H1 (cell line): ENCODE data around the gene GPR15LG. TPM values are rescaled to one million over a fixed set of nuclear protein-coding genes. Genes with fewer than 3 reads are reported as not detected.

Source experiments
- CTCF ChIA-PET: fragments of 300-600 bp; sonication (Branson Sonifier 250); formaldehyde crosslinking; loops from one replicate; lab custom pipeline; 2021; ENCODE audit not compliant: partially characterized antibody; lab: Charles Lee
- POLR2A ChIA-PET: fragments of 300-600 bp; sonication (Branson Sonifier 250); formaldehyde crosslinking; loops from one replicate; lab custom pipeline; 2021; ENCODE audit warnings: inconsistent platforms; ENCODE audit not compliant: partially characterized antibody; lab: Charles Lee
- DNase-seq, 2 experiments: peaks; one replicate each; pipeline versions ENCODE4 v3.0.0 to v3.0.0-alpha.2; 2010 to 2022; ENCODE audit warnings: low spot score in 2 of 2, low read depth in 1 of 2, mixed read lengths in 1 of 2
- FAIRE-seq: peaks from 2 replicates; lab custom pipeline; 2011; peaks lifted over from hg19 to GRCh38; lab: Jason Lieb, UNC
- H2AFZ ChIP-seq: 2 replicates; pipeline ENCODE4 v1.8.1; 2012; ENCODE audit warnings: low read length, inconsistent platforms
- H2AK5ac ChIP-seq: 2 replicates; pipeline ENCODE4 v1.6.1; 2013; ENCODE audit warnings: low read depth, low read length
- H2BK120ac ChIP-seq: replicated peaks from 2 replicates; pipeline ENCODE3; 2013; ENCODE audit warnings: low read depth, low read length, inconsistent platforms
- H2BK12ac ChIP-seq: 2 replicates; pipeline ENCODE4 v1.6.1; 2013; ENCODE audit warnings: low read depth, low read length
- H2BK15ac ChIP-seq: 2 replicates; pipeline ENCODE4 v1.6.1; 2013; ENCODE audit warnings: low read length
- H2BK20ac ChIP-seq: 2 replicates; pipeline ENCODE4 v1.6.1; 2013; ENCODE audit warnings: low read length
- H2BK5ac ChIP-seq: 2 replicates; pipeline ENCODE4 v1.6.1; 2013; ENCODE audit warnings: low read depth, low read length
- H3K14ac ChIP-seq: 2 replicates; pipeline ENCODE4 v1.6.1; 2013; ENCODE audit warnings: inconsistent platforms; ENCODE audit not compliant: insufficient read length
- H3K18ac ChIP-seq: 2 replicates; pipeline ENCODE4 v1.6.1; 2013; ENCODE audit warnings: low read length; ENCODE audit errors: extremely low read depth
- H3K23ac ChIP-seq: 2 replicates; pipeline ENCODE4 v1.6.1; 2013; ENCODE audit warnings: inconsistent platforms; ENCODE audit not compliant: insufficient read length
- H3K23me2 ChIP-seq: 2 replicates; pipeline ENCODE4 v1.6.1; 2013; ENCODE audit warnings: low read depth, low read length
- H3K27ac ChIP-seq: 2 replicates; pipeline ENCODE4 v1.6.1; 2011; ENCODE audit warnings: low read depth, low read length, inconsistent platforms
- H3K27me3 ChIP-seq, 4 experiments: replicated peaks in 1 of 4; 1 replicate in 1 of 4; 2 replicates in 3 of 4; pipeline versions ENCODE4 v1.6.1 to v1.8.1; 2011 to 2013; ENCODE audit warnings: low read length in 3 of 4, mild to moderate bottlenecking in 3 of 4, inconsistent platforms in 2 of 4, mixed read lengths in 2 of 4, moderate library complexity in 1 of 4; ENCODE audit not compliant: control insufficient read depth in 3 of 4, insufficient read depth in 3 of 4; ENCODE audit errors: extremely low read depth in 1 of 4
- H3K36me3 ChIP-seq, 4 experiments: 2 replicates each; pipeline versions ENCODE4 v1.6.1 to v1.8.1; 2011 to 2013; ENCODE audit warnings: mild to moderate bottlenecking in 4 of 4, low read length in 3 of 4, moderate library complexity in 2 of 4, control low read depth in 1 of 4, inconsistent platforms in 1 of 4; ENCODE audit not compliant: insufficient read depth in 4 of 4, control insufficient read depth in 2 of 4
- H3K4ac ChIP-seq: replicated peaks from 2 replicates; pipeline ENCODE3; 2013; ENCODE audit warnings: low read length, low read depth, mixed read lengths, inconsistent platforms; ENCODE audit not compliant: insufficient read length
- H3K4me1 ChIP-seq, 4 experiments: replicated peaks in 1 of 4; 1 replicate in 1 of 4; 2 replicates in 3 of 4; pipeline versions ENCODE4 v1.6.1 to v1.8.1; 2011 to 2013; ENCODE audit warnings: low read length in 3 of 4, inconsistent platforms in 2 of 4, mixed read lengths in 1 of 4; ENCODE audit not compliant: insufficient read depth in 4 of 4, control insufficient read depth in 3 of 4
- H3K4me2 ChIP-seq, 2 experiments: 2 replicates each; pipeline versions ENCODE4 v1.6.1 to v1.8.1; 2011 to 2013; ENCODE audit warnings: low read depth in 2 of 2, low read length in 2 of 2, control low read depth in 1 of 2, inconsistent platforms in 1 of 2, mild to moderate bottlenecking in 1 of 2; ENCODE audit not compliant: insufficient read depth in 1 of 2
- H3K4me3 ChIP-seq, 4 experiments: fragments of 200-600, 300-600 bp in 1 of 4; sonication (generic), shearing (Covaris generic), sonication (Bioruptor Twin) in 1 of 4; 2 replicates each; pipeline versions ENCODE4 v1.5.1 to v1.8.1; 2011 to 2016; ENCODE audit warnings: low read length in 4 of 4, low read depth in 3 of 4, control low read depth in 2 of 4, inconsistent platforms in 2 of 4, mild to moderate bottlenecking in 2 of 4, mixed read lengths in 1 of 4, moderate library complexity in 1 of 4; ENCODE audit not compliant: insufficient read depth in 2 of 4; ENCODE audit errors: extremely low read depth in 1 of 4
- H3K56ac ChIP-seq: replicated peaks from 2 replicates; pipeline ENCODE3; 2013; ENCODE audit warnings: low read depth, mild to moderate bottlenecking, mixed read lengths, low read length, inconsistent platforms; ENCODE audit not compliant: insufficient read length
- H3K79me1 ChIP-seq: 2 replicates; pipeline ENCODE4 v1.6.1; 2013; ENCODE audit warnings: low read depth, low read length, control low read depth
- H3K79me2 ChIP-seq, 2 experiments: 2 replicates each; pipeline versions ENCODE4 v1.6.1 to v1.8.1; 2012 to 2013; ENCODE audit warnings: low read length in 2 of 2, mild to moderate bottlenecking in 2 of 2, inconsistent platforms in 1 of 2; ENCODE audit not compliant: insufficient read depth in 2 of 2, control insufficient read depth in 1 of 2
- H3K9ac ChIP-seq, 4 experiments: replicated peaks in 1 of 4; 1 replicate in 1 of 4; 2 replicates in 3 of 4; pipeline versions ENCODE4 v1.6.1 to v1.8.1; 2011 to 2013; ENCODE audit warnings: low read depth in 3 of 4, low read length in 3 of 4, control low read depth in 2 of 4, mild to moderate bottlenecking in 2 of 4, moderate library complexity in 2 of 4, inconsistent platforms in 1 of 4; ENCODE audit errors: extremely low read depth in 1 of 4
- H3K9me3 ChIP-seq, 2 experiments: 2 replicates each; pipeline versions ENCODE4 v1.6.1 to v1.8.1; 2012 to 2013; ENCODE audit warnings: mild to moderate bottlenecking in 2 of 2, moderate library complexity in 2 of 2, control low read depth in 1 of 2, inconsistent platforms in 1 of 2, low read depth in 1 of 2, low read length in 1 of 2, mixed read lengths in 1 of 2; ENCODE audit not compliant: insufficient read depth in 2 of 2
- H4K20me1 ChIP-seq, 2 experiments: replicated peaks in 1 of 2; 2 replicates each; pipeline versions ENCODE3 to v1.8.1; 2011 to 2013; ENCODE audit warnings: inconsistent platforms in 2 of 2, low read length in 2 of 2, mild to moderate bottlenecking in 1 of 2; ENCODE audit not compliant: insufficient read depth in 2 of 2, control insufficient read depth in 1 of 2
- H4K5ac ChIP-seq: 2 replicates; pipeline ENCODE4 v1.6.1; 2013; ENCODE audit warnings: low read length, low read depth, mixed read lengths, inconsistent platforms; ENCODE audit not compliant: insufficient read length
- H4K8ac ChIP-seq: 2 replicates; pipeline ENCODE4 v1.8.0; 2013; ENCODE audit warnings: mild to moderate bottlenecking, moderate library complexity, low read length, inconsistent platforms; ENCODE audit not compliant: insufficient read depth; ENCODE audit errors: extremely low read depth
- H4K91ac ChIP-seq: replicated peaks from 2 replicates; pipeline ENCODE3; 2013; ENCODE audit warnings: low read length, mixed read lengths, inconsistent platforms; ENCODE audit not compliant: insufficient read length
- TEAD4 ChIP-seq: IDR thresholded peaks from 2 replicates; pipeline ENCODE4 v1.6.1; 2012; ENCODE audit warnings: low read depth, low read length, inconsistent platforms, mixed read lengths
- WGBS, 2 experiments: shearing (Covaris generic) in 1 of 2; methylation state at CpG; one replicate each; pipeline versions ENCODE4 v1.1.6 to v1.1.7; 2013 to 2015; ENCODE audit warnings: low lambda C conversion rate in 2 of 2, mixed read lengths in 2 of 2, inconsistent platforms in 1 of 2, low coverage in 1 of 2, missing lambda C conversion rate in 1 of 2; ENCODE audit not compliant: insufficient replicate concordance in 2 of 2, insufficient coverage in 1 of 2, insufficient read length in 1 of 2; ENCODE audit errors: extremely low coverage in 1 of 2, missing lambda C conversion rate in 1 of 2; 5-methylcytosine and 5-hydroxymethylcytosine counted together
- polyA plus RNA-seq, 7 experiments: library from polyadenylated mRNA; depleted of rRNA in 3 of 7; stranded (reverse) in 5 of 7; unstranded in 2 of 7; fragments of >200 nt in 5 of 7; fragments of 200-250 nt in 2 of 7; gene quantifications; 1 replicate in 5 of 7; 2 replicates in 1 of 7; 4 replicates in 1 of 7; pipeline versions ENCODE4 v1.2.1 to v1.2.3, GENCODE V29; 2011 to 2013; ENCODE audit warnings: missing spikeins in 2 of 7, mixed read lengths in 2 of 7
- total RNA-seq: library from RNA; stranded (reverse); fragmentation: NEBNext Ultra II Directional; extraction: Animal tissue kit (Norgen Biotek cat#: 25700); gene quantifications from 2 replicates; pipeline ENCODE4 v1.2.1, GENCODE V29; 2021
- TF ChIP-seq, protein P1 (sequence below): IDR thresholded peaks from 2 replicates; pipeline ENCODE4 v1.6.1; 2011; ENCODE audit warnings: low read length, improper control_type of control experiment

Gene GPR15LG
- total and polyA plus RNA-seq, 2 of the 8 experiments (the other 6 are each of a cell fraction or from before 2014, with no cell fraction given) = not detected

DNA sequence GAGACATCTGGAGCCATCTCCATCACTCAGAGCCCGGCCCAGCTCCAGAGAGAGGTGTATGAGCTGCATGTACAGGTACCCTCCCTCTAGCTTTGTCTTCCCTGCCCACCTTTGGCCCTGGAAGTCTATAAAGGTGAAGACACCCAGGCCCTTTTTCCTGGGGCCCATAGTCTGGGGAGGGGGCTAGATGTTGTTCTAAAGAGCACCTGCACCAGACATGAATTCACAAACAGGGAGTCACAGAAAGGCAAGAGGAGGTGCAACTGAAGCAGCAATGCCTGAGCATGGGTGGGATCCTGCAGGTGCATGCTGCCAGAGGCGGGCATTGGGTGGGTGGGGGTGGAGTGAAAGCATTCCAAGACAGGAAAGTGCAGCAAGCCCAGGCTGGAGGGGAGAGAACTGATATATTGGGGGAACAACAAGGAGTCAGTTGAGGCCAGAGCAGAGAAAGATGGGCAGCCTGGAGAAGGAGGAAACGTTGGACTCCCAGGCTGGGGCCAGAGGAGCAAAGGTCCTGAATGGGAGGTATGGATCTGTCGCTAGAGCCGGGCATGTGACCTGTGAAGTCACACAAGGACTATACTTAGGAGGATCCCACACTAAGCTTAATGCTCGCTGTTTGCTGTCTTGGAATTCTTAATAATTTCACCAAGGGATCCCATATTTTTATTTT lies 32.4 kb downstream of the GPR15LG start:
- 83% methylated on average over 6 of the region's 6 CpGs; no CpG with 5 or more reads in 1 of the 2 experiments for WGBS, 2 experiments
- Histone ChIP-seq H2BK15ac (no peak overlapping the region), H3K18ac (no peak overlapping the region), H3K79me1 (no peaks in the 10 kb centered on the region), H3K27ac (no peak overlapping the region), H3K23ac (no peak overlapping the region), H3K23me2 (no peaks in the 10 kb centered on the region), H3K56ac (no peak overlapping the region), H4K20me1 (peaks cover 0 to 4% of the 10 kb centered on the region in 2 experiments), H3K79me2 (no peaks in the 10 kb centered on the region), H2BK5ac (no peak overlapping the region), H3K9ac (no peak overlapping the region), H3K36me3 (no peaks in the 10 kb centered on the region), H2AK5ac (no peak overlapping the region), H3K4me1 (no peaks in the 10 kb centered on the region), H3K27me3 (no peaks in the 10 kb centered on the region), H2BK120ac (no peak overlapping the region), H2AFZ (no peak overlapping the region), H3K9me3 (no peaks in the 10 kb centered on the region), H3K14ac (no peak overlapping the region), H3K4ac (no peak overlapping the region), H4K5ac (no peak overlapping the region), H3K4me2 (no peak overlapping the region), H4K91ac (no peak overlapping the region), H2BK20ac (no peak overlapping the region)
- FAIRE-seq (no peak), DNase-seq (no peak)
- POLR2A ChIA-PET = no interaction called here
- CTCF ChIA-PET = interaction anchor here (0.6 to 10.8 kb wide), 32 partner anchors 9 to 632 kb away, joined by 3 to 248 read pairs (median 6); partner anchors contain the start of genes CDHR1, GHITM, LRIT2 and RGR
- no peak for TF ChIP-seq TEAD4
- TF ChIP-seq, protein P1, sequence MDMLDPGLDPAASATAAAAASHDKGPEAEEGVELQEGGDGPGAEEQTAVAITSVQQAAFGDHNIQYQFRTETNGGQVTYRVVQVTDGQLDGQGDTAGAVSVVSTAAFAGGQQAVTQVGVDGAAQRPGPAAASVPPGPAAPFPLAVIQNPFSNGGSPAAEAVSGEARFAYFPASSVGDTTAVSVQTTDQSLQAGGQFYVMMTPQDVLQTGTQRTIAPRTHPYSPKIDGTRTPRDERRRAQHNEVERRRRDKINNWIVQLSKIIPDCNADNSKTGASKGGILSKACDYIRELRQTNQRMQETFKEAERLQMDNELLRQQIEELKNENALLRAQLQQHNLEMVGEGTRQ = no peak
- TF ChIP-seq, all 59 proteins: peak for 0
- Histone ChIP-seq H4K8ac (no peak overlapping the region), H2BK12ac (no peak overlapping the region), H3K4me3 (no peak overlapping the region)
